Measurements from ENCODE around the gene EDNRA.

Gene EDNRA

GRCh38 chr4:147493307-147493706, 12.4 kb downstream of the EDNRA start:
- H3K9me3 ChIP-seq (ENCODE audit: insufficient read depth, low read length): no peaks in the 10 kb centered on the region

GRCh38 chr4:147494301-147494700, 13.4 kb downstream of the EDNRA start:
- Histone ChIP-seq H3K4me1 (ENCODE audit: insufficient read depth, insufficient read length) (no peaks in the 10 kb centered on the region), H3K9ac (ENCODE audit: insufficient read length, low read depth) (no peak overlapping the region), H3K4me3 (ENCODE audit: insufficient read length, low read depth) (no peak overlapping the region), H3K9me3 (ENCODE audit: insufficient read depth, low read length) (no peaks in the 10 kb centered on the region), H3K27me3 (ENCODE audit: insufficient read depth, insufficient read length) (no peaks in the 10 kb centered on the region), H3K36me3 (ENCODE audit: insufficient read depth, insufficient read length, low read length) (no peaks in the 10 kb centered on the region)
- TF ChIP-seq ZNF274 (IDR thresholded peaks at IDR 0.05; ENCODE audit: low read depth, low read length): no peak
- no peak for TF ChIP-seq YY1 (IDR thresholded peaks at IDR 0.05; ENCODE audit: insufficient read depth, insufficient read length)
- no peak for TF ChIP-seq SUZ12 (IDR thresholded peaks at IDR 0.05; ENCODE audit: extremely low read depth, insufficient read depth, insufficient read length)
- no peak for DNase-seq (ENCODE audit: low read depth, low spot score)

More at GRCh38 chr4:147493307-147493706, 12.4 kb downstream of the EDNRA start:
- no peak for TF ChIP-seq YY1 (IDR thresholded peaks at IDR 0.05; ENCODE audit: insufficient read depth, insufficient read length)
- Histone ChIP-seq H3K4me1 (ENCODE audit: insufficient read depth, insufficient read length) (no peaks in the 10 kb centered on the region), H3K36me3 (ENCODE audit: insufficient read depth, insufficient read length, low read length) (no peaks in the 10 kb centered on the region), H3K9ac (ENCODE audit: insufficient read length, low read depth) (no peak overlapping the region), H3K4me3 (ENCODE audit: insufficient read length, low read depth) (no peak overlapping the region), H3K27me3 (ENCODE audit: insufficient read depth, insufficient read length) (no peaks in the 10 kb centered on the region)
- DNase-seq (ENCODE audit: low read depth, low spot score): no peak

- H3K9ac ChIP-seq (ENCODE audit: insufficient read length, low read depth): no peak overlapping the region
- H3K4me1 ChIP-seq (ENCODE audit: insufficient read depth, insufficient read length): no peaks in the 10 kb centered on the region
- no peaks in the 10 kb centered on the region for H3K27me3 ChIP-seq (ENCODE audit: insufficient read depth, insufficient read length)
- DNase-seq (ENCODE audit: low read depth, low spot score): no peak
- TF ChIP-seq ZNF274 (IDR thresholded peaks at IDR 0.05; ENCODE audit: low read depth, low read length) (no peak), YY1 (IDR thresholded peaks at IDR 0.05; ENCODE audit: insufficient read depth, insufficient read length) (no peak)
- no peaks in the 10 kb centered on the region for H3K36me3 ChIP-seq (ENCODE audit: insufficient read depth, insufficient read length, low read length)
- H3K9me3 ChIP-seq (ENCODE audit: insufficient read depth, low read length): no peaks in the 10 kb centered on the region
- H3K4me3 ChIP-seq (ENCODE audit: insufficient read length, low read depth): no peak overlapping the region
These were observed 15.6 kb downstream of the EDNRA start for GRCh38 chr4:147496500-147496899.

- DNase-seq (ENCODE audit: low read depth, low spot score): no peak
- Histone ChIP-seq H3K9ac (ENCODE audit: insufficient read length, low read depth) (no peak overlapping the region), H3K9me3 (ENCODE audit: insufficient read depth, low read length) (no peaks in the 10 kb centered on the region), H3K4me1 (ENCODE audit: insufficient read depth, insufficient read length) (no peaks in the 10 kb centered on the region), H3K27me3 (ENCODE audit: insufficient read depth, insufficient read length) (no peaks in the 10 kb centered on the region), H3K36me3 (ENCODE audit: insufficient read depth, insufficient read length, low read length) (no peaks in the 10 kb centered on the region), H3K4me3 (ENCODE audit: insufficient read length, low read depth) (no peak overlapping the region)
- TF ChIP-seq ZNF274 (IDR thresholded peaks at IDR 0.05; ENCODE audit: low read depth, low read length): no peak
- TF ChIP-seq SUZ12 (IDR thresholded peaks at IDR 0.05; ENCODE audit: extremely low read depth, insufficient read depth, insufficient read length): no peak
- no peak for TF ChIP-seq YY1 (IDR thresholded peaks at IDR 0.05; ENCODE audit: insufficient read depth, insufficient read length)
These were observed 17.2 kb downstream of the EDNRA start for GRCh38 chr4:147498031-147498660.

DNA sequence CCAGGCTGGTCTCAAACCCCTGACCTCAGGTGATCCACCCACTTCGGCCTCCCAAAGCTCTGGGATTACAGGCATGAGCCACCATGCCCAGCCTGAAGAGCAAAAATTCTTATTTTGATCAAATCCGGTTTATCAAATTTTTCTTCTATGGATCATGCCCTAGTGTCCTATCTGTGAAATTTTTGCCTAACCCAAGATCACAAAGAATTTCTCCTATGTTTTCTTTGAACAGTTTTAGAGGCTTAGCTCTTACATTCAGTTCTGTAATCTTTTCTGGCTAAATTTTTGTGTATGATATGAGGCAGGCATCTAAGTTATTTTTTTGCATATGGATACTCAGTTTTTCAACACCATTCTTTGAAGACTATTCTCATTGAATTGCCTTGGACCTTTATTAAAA, 27.4 kb downstream of the EDNRA start:
- no peak for TF ChIP-seq ZNF274 (IDR thresholded peaks at IDR 0.05; ENCODE audit: low read depth, low read length)
- no peak for TF ChIP-seq SUZ12 (IDR thresholded peaks at IDR 0.05; ENCODE audit: extremely low read depth, insufficient read depth, insufficient read length)
- TF ChIP-seq YY1 (IDR thresholded peaks at IDR 0.05; ENCODE audit: insufficient read depth, insufficient read length): no peak
- no peaks in the 10 kb centered on the region for H3K4me1 ChIP-seq (ENCODE audit: insufficient read depth, insufficient read length)

GRCh38 chr4:147509386-147509785, 28.5 kb downstream of the EDNRA start:
- no peaks in the 10 kb centered on the region for H3K4me1 ChIP-seq (ENCODE audit: insufficient read depth, insufficient read length)
- H3K9me3 ChIP-seq (ENCODE audit: insufficient read depth, low read length): no peaks in the 10 kb centered on the region
- no peak overlapping the region for H3K9ac ChIP-seq (ENCODE audit: insufficient read length, low read depth)
- no peaks in the 10 kb centered on the region for H3K27me3 ChIP-seq (ENCODE audit: insufficient read depth, insufficient read length)
- no peak overlapping the region for H3K4me3 ChIP-seq (ENCODE audit: insufficient read length, low read depth)
- no peaks in the 10 kb centered on the region for H3K36me3 ChIP-seq (ENCODE audit: insufficient read depth, insufficient read length, low read length)
- DNase-seq (ENCODE audit: low read depth, low spot score): no peak
- no peak for TF ChIP-seq SUZ12 (IDR thresholded peaks at IDR 0.05; ENCODE audit: extremely low read depth, insufficient read depth, insufficient read length)
- TF ChIP-seq YY1 (IDR thresholded peaks at IDR 0.05; ENCODE audit: insufficient read depth, insufficient read length): no peak
- TF ChIP-seq ZNF274 (IDR thresholded peaks at IDR 0.05; ENCODE audit: low read depth, low read length): no peak

More for the DNA sequence above, 27.4 kb downstream of the EDNRA start:
- Histone ChIP-seq H3K36me3 (ENCODE audit: insufficient read depth, insufficient read length, low read length) (no peaks in the 10 kb centered on the region), H3K9me3 (ENCODE audit: insufficient read depth, low read length) (no peaks in the 10 kb centered on the region), H3K27me3 (ENCODE audit: insufficient read depth, insufficient read length) (no peaks in the 10 kb centered on the region), H3K9ac (ENCODE audit: insufficient read length, low read depth) (no peak overlapping the region), H3K4me3 (ENCODE audit: insufficient read length, low read depth) (no peak overlapping the region)
- no peak for DNase-seq (ENCODE audit: low read depth, low spot score)

GRCh38 chr4:147510962-147511668, 30.2 kb downstream of the EDNRA start:
- Histone ChIP-seq H3K4me1 (ENCODE audit: insufficient read depth, insufficient read length) (no peaks in the 10 kb centered on the region), H3K4me3 (ENCODE audit: insufficient read length, low read depth) (no peak overlapping the region), H3K9ac (ENCODE audit: insufficient read length, low read depth) (no peak overlapping the region), H3K9me3 (ENCODE audit: insufficient read depth, low read length) (no peaks in the 10 kb centered on the region), H3K36me3 (ENCODE audit: insufficient read depth, insufficient read length, low read length) (no peaks in the 10 kb centered on the region), H3K27me3 (ENCODE audit: insufficient read depth, insufficient read length) (no peaks in the 10 kb centered on the region)
- TF ChIP-seq SUZ12 (IDR thresholded peaks at IDR 0.05; ENCODE audit: extremely low read depth, insufficient read depth, insufficient read length): no peak
- no peak for DNase-seq (ENCODE audit: low read depth, low spot score)

All from NT2/D1 (cell line).